Common myeloid progenitor, CD34-positive (primary cell): ENCODE data around the gene RALGAPA2.
A peak's percentile ranks its signal among the peaks of the same experiment; 100 is the strongest.

ENCODE experiments used
- CTCF ChIA-PET: fragments of 350-600 bp; sonication (Branson Sonifier 250); formaldehyde crosslinking; loops from one replicate; lab custom pipeline; 2021; ENCODE audit warnings: antibody characterized with exemption; lab: Charles Lee
- POLR2A ChIA-PET: fragments of 350-600 bp; sonication (Branson Sonifier 250); formaldehyde crosslinking; loops from one replicate; lab custom pipeline; 2021; ENCODE audit warnings: antibody characterized with exemption; lab: Charles Lee
- DNase-seq, 3 donors: peaks; one replicate each; pipeline versions ENCODE4 v3.0.0 to v3.0.0-alpha.2; 2013
- H3K27ac ChIP-seq, 2 experiments: 1 replicate in 1 of 2; 2 replicates in 1 of 2; pipeline ENCODE4 v1.7.0; 2013; ENCODE audit warnings: inconsistent platforms in 2 of 2, low read length in 2 of 2, mild to moderate bottlenecking in 2 of 2, low read depth in 1 of 2, moderate library complexity in 1 of 2; ENCODE audit not compliant: severe bottlenecking in 2 of 2, insufficient read depth in 1 of 2, poor library complexity in 1 of 2
- H3K27me3 ChIP-seq, 5 experiments: replicated peaks in 2 of 5; 1 replicate in 3 of 5; 2 replicates in 2 of 5; pipeline versions ENCODE4 v1.6.1 to v1.7.0; 2013; ENCODE audit warnings: low read length in 4 of 5, mild to moderate bottlenecking in 2 of 5, moderate library complexity in 2 of 5, inconsistent platforms in 1 of 5; ENCODE audit not compliant: insufficient read depth in 5 of 5, control insufficient read depth in 4 of 5
- H3K36me3 ChIP-seq, 4 experiments: 1 replicate in 2 of 4; 2 replicates in 2 of 4; pipeline versions ENCODE4 v1.6.1 to v1.7.0; 2013; ENCODE audit warnings: low read length in 3 of 4, control low read depth in 1 of 4, mild to moderate bottlenecking in 1 of 4; ENCODE audit not compliant: control insufficient read depth in 4 of 4, insufficient read depth in 4 of 4
- H3K4me1 ChIP-seq, 4 experiments: 1 replicate in 3 of 4; 2 replicates in 1 of 4; pipeline versions ENCODE4 v1.6.1 to v1.7.1; 2013; ENCODE audit warnings: low read length in 3 of 4, mild to moderate bottlenecking in 3 of 4, control low read depth in 1 of 4, inconsistent platforms in 1 of 4, moderate library complexity in 1 of 4; ENCODE audit not compliant: control insufficient read depth in 4 of 4, insufficient read depth in 4 of 4; ENCODE audit errors: control extremely low read depth in 1 of 4
- H3K4me3 ChIP-seq, 7 experiments: 1 replicate in 4 of 7; 2 replicates in 3 of 7; pipeline versions ENCODE4 v1.5.1 to v1.7.0; 2013; ENCODE audit warnings: mild to moderate bottlenecking in 7 of 7, low read length in 6 of 7, moderate library complexity in 6 of 7, inconsistent platforms in 2 of 7, low read depth in 2 of 7, control low read depth in 1 of 7; ENCODE audit not compliant: insufficient read depth in 4 of 7, control insufficient read depth in 1 of 7; ENCODE audit errors: extremely low read depth in 1 of 7
- H3K9me3 ChIP-seq, 5 experiments: 1 replicate in 4 of 5; 2 replicates in 1 of 5; pipeline versions ENCODE4 v1.6.1 to v1.7.1; 2013; ENCODE audit warnings: low read length in 4 of 5, mild to moderate bottlenecking in 2 of 5, inconsistent platforms in 1 of 5, low read depth in 1 of 5, moderate library complexity in 1 of 5; ENCODE audit not compliant: control insufficient read depth in 4 of 5, insufficient read depth in 2 of 5; ENCODE audit errors: control extremely low read depth in 1 of 5
- WGBS: methylation state at CpG from one replicate; pipeline ENCODE4 v1.1.5; 2013; ENCODE audit not compliant: insufficient coverage; 5-methylcytosine and 5-hydroxymethylcytosine counted together

Gene RALGAPA2

GRCh38 chr20:20664795-20665589, 47.5 kb downstream of the RALGAPA2 start:
- 16% methylated on average over 2 of the region's 2 CpGs for WGBS
- Histone ChIP-seq H3K27ac (no peak overlapping the region), H3K4me3 (no peak overlapping the region), H3K9me3 (no peaks in the 10 kb centered on the region), H3K27me3 (no peaks in the 10 kb centered on the region), H3K4me1 (peaks cover 12 to 50% (median 25%) of the 10 kb centered on the region in 4 experiments), H3K36me3 (peaks cover 0 to 3% (median 1%) of the 10 kb centered on the region in 4 experiments)
- CTCF ChIA-PET = interaction anchor here (0.6 to 9.9 kb wide), 9 partner anchors 9 to 178 kb away, joined by 3 to 148 read pairs (median 3); no protein-coding TSS in a partner anchor
- DNase-seq = peak; percentile 64 to 76 (median 74)
- POLR2A ChIA-PET = no interaction called here

- H3K4me3 ChIP-seq = no peak overlapping the region
- no peaks in the 10 kb centered on the region for H3K27me3 ChIP-seq
- H3K36me3 ChIP-seq = peaks cover 0 to 3% (median 1%) of the 10 kb centered on the region in 4 experiments
- H3K4me1 ChIP-seq = peaks cover 12 to 41% (median 24%) of the 10 kb centered on the region in 4 experiments
- no peaks in the 10 kb centered on the region for H3K9me3 ChIP-seq
- DNase-seq = no peak
- no peak overlapping the region for H3K27ac ChIP-seq
- CTCF ChIA-PET = interaction anchor here (1.0 to 1.3 kb wide), 3 partner anchors 9 to 161 kb away, joined by 3 to 13 read pairs (median 6); no protein-coding TSS in a partner anchor
- WGBS = 83% methylated on average over 1 of the region's 3 CpGs
- POLR2A ChIA-PET = no interaction called here
These were observed 48.6 kb downstream of the RALGAPA2 start for GRCh38 chr20:20663841-20664240.

- Histone ChIP-seq H3K36me3 (peaks cover 0 to 17% (median 5%) of the 10 kb centered on the region in 4 experiments), H3K4me3 (no peak overlapping the region), H3K27me3 (no peaks in the 10 kb centered on the region), H3K9me3 (no peaks in the 10 kb centered on the region), H3K27ac (no peak overlapping the region), H3K4me1 (no peaks in the 10 kb centered on the region)
- 100% methylated on average over 3 of the region's 4 CpGs for WGBS
- ChIA-PET CTCF (interaction anchor here (0.5 to 8.0 kb wide), 3 partner anchors 162 to 174 kb away, joined by 3 to 77 read pairs (median 3); no protein-coding TSS in a partner anchor), POLR2A (no interaction called here)
- DNase-seq = no peak
These were observed 53.5 kb downstream of the RALGAPA2 start for GRCh38 chr20:20658871-20659431.

- no peak for DNase-seq
- Histone ChIP-seq H3K27me3 (no peaks in the 10 kb centered on the region), H3K4me1 (no peaks in the 10 kb centered on the region), H3K9me3 (no peaks in the 10 kb centered on the region), H3K4me3 (no peak overlapping the region), H3K27ac (no peak overlapping the region), H3K36me3 (peaks cover 0 to 17% (median 5%) of the 10 kb centered on the region in 4 experiments)
- CTCF ChIA-PET = interaction anchor here (0.5 to 8.0 kb wide), 3 partner anchors 163 to 174 kb away, joined by 3 to 77 read pairs (median 3); no protein-coding TSS in a partner anchor
- POLR2A ChIA-PET = no interaction called here
These were observed 54.3 kb downstream of the RALGAPA2 start for GRCh38 chr20:20658123-20658522.

GRCh38 chr20:20657092-20657491, 55.4 kb downstream of the RALGAPA2 start:
- POLR2A ChIA-PET = no interaction called here
- CTCF ChIA-PET = interaction anchor here (1.3 to 8.0 kb wide), 5 partner anchors 10 to 180 kb away, joined by 3 to 77 read pairs (median 5); no protein-coding TSS in a partner anchor
- H3K4me1 ChIP-seq = no peaks in the 10 kb centered on the region
- 96% methylated on average over 5 of the region's 6 CpGs for WGBS
- H3K27ac ChIP-seq = no peak overlapping the region
- DNase-seq = no peak
- H3K4me3 ChIP-seq = no peak overlapping the region
- no peaks in the 10 kb centered on the region for H3K27me3 ChIP-seq
- peaks cover 2 to 20% (median 7%) of the 10 kb centered on the region in 4 experiments for H3K36me3 ChIP-seq
- H3K9me3 ChIP-seq = no peaks in the 10 kb centered on the region

- ChIA-PET POLR2A (no interaction called here), CTCF (interaction anchor here (1.4 to 8.0 kb wide), 3 partner anchors 159 to 174 kb away, joined by 5 to 77 read pairs (median 5); no protein-coding TSS in a partner anchor)
- Histone ChIP-seq H3K4me1 (no peaks in the 10 kb centered on the region), H3K36me3 (peaks cover 2 to 20% (median 6%) of the 10 kb centered on the region in 4 experiments), H3K4me3 (no peak overlapping the region), H3K9me3 (no peaks in the 10 kb centered on the region), H3K27me3 (no peaks in the 10 kb centered on the region), H3K27ac (no peak overlapping the region)
- 97% methylated on average over 4 of the region's 5 CpGs for WGBS
- no peak for DNase-seq
These were observed 56.6 kb downstream of the RALGAPA2 start for GRCh38 chr20:20655883-20656282.
